BLaER1 (cell line): Measurements from ENCODE around the gene ADPRS.

Experiments
- H3K27ac ChIP-seq: shearing (Covaris generic); formaldehyde crosslinking; 2 replicates; pipeline ENCODE4 v1.8.1; 2022
- H3K27me3 ChIP-seq: shearing (Covaris generic); formaldehyde crosslinking; 2 replicates; pipeline ENCODE4 v1.8.1; 2022
- H3K36me3 ChIP-seq: shearing (Covaris generic); formaldehyde crosslinking; 2 replicates; pipeline ENCODE4 v1.8.1; 2022
- H3K4me1 ChIP-seq: shearing (Covaris generic); formaldehyde crosslinking; 2 replicates; pipeline ENCODE4 v1.8.1; 2022
- H3K4me2 ChIP-seq: shearing (Covaris generic); formaldehyde crosslinking; 2 replicates; pipeline ENCODE4 v1.8.1; 2022
- H3K4me3 ChIP-seq: shearing (Covaris generic); formaldehyde crosslinking; 2 replicates; pipeline ENCODE4 v1.8.1; 2022
- H3K9ac ChIP-seq: shearing (Covaris generic); formaldehyde crosslinking; 2 replicates; pipeline ENCODE4 v1.8.1; 2022
- H3K9me3 ChIP-seq: shearing (Covaris generic); formaldehyde crosslinking; 2 replicates; pipeline ENCODE4 v1.8.1; 2022
- H4K20me1 ChIP-seq: shearing (Covaris generic); formaldehyde crosslinking; 2 replicates; pipeline ENCODE4 v1.8.1; 2022
- Cebpa-rat ChIP-seq: shearing (Covaris generic); IDR thresholded peaks from 2 replicates; pipeline ENCODE4 v1.8.1; 2022

ADPRS gene

GRCh38 chr1:36088577-36089392, at the start of gene ADPRS:
Gene ADPRS (plus strand): TSS chr1:36088892. CDS start chr1:36088905, 13 bp downstream.
- no peaks in the 10 kb centered on the region for H3K9me3 ChIP-seq
- TF ChIP-seq Cebpa-rat = no peak
- peaks cover 92% of the 10 kb centered on the region for H3K4me1 ChIP-seq
- peak within 1 kb of the TSS; percentile 89 for H3K9ac ChIP-seq
- H3K4me3 ChIP-seq = peak within 1 kb of the TSS; percentile 91
- peaks cover 39% of the 10 kb centered on the region for H4K20me1 ChIP-seq
- peaks cover 34% of the 10 kb centered on the region for H3K36me3 ChIP-seq
- H3K27ac ChIP-seq = peak within 1 kb of the TSS; percentile 94
- H3K27me3 ChIP-seq = no peaks in the 10 kb centered on the region
- H3K4me2 ChIP-seq = peak within 1 kb of the TSS; percentile 96

GRCh38 chr1:36040238-36040637, 48.5 kb upstream of the ADPRS start:
- no peaks in the 10 kb centered on the region for H3K4me1 ChIP-seq
- no peak overlapping the region for H3K9ac ChIP-seq
- H3K27ac ChIP-seq = no peak overlapping the region
- H3K4me3 ChIP-seq = no peak overlapping the region
- H3K36me3 ChIP-seq = peaks cover 80% of the 10 kb centered on the region
- no peak for TF ChIP-seq Cebpa-rat
- H4K20me1 ChIP-seq = no peaks in the 10 kb centered on the region
- no peaks in the 10 kb centered on the region for H3K27me3 ChIP-seq
- H3K4me2 ChIP-seq = no peak overlapping the region
- H3K9me3 ChIP-seq = no peaks in the 10 kb centered on the region; the same call in 1 of the 2 replicates

- Histone ChIP-seq H4K20me1 (no peaks in the 10 kb centered on the region), H3K9ac (no peak overlapping the region), H3K36me3 (peaks cover 41% of the 10 kb centered on the region), H3K4me3 (no peak overlapping the region), H3K27ac (no peak overlapping the region), H3K9me3 (peaks cover 14% of the 10 kb centered on the region), H3K4me1 (no peaks in the 10 kb centered on the region), H3K4me2 (no peak overlapping the region), H3K27me3 (no peaks in the 10 kb centered on the region)
- TF ChIP-seq Cebpa-rat = no peak
These were observed 36.9 kb upstream of the ADPRS start for GRCh38 chr1:36051821-36052220.

GRCh38 chr1:36053978-36054377, 34.7 kb upstream of the ADPRS start:
- Histone ChIP-seq H3K9ac (no peak overlapping the region), H3K27ac (no peak overlapping the region), H3K4me3 (no peak overlapping the region), H3K4me1 (no peaks in the 10 kb centered on the region), H3K36me3 (peaks cover 19% of the 10 kb centered on the region), H4K20me1 (no peaks in the 10 kb centered on the region), H3K9me3 (no peaks in the 10 kb centered on the region), H3K27me3 (no peaks in the 10 kb centered on the region), H3K4me2 (no peak overlapping the region)
- no peak for TF ChIP-seq Cebpa-rat

- Histone ChIP-seq H3K4me1 (no peaks in the 10 kb centered on the region), H3K4me3 (no peak overlapping the region), H3K9ac (no peak overlapping the region), H4K20me1 (no peaks in the 10 kb centered on the region), H3K9me3 (no peaks in the 10 kb centered on the region), H3K27me3 (no peaks in the 10 kb centered on the region), H3K4me2 (no peak overlapping the region), H3K27ac (no peak overlapping the region), H3K36me3 (peaks cover 12% of the 10 kb centered on the region)
- TF ChIP-seq Cebpa-rat = no peak
These were observed 33.0 kb upstream of the ADPRS start for GRCh38 chr1:36055706-36056105.

GRCh38 chr1:36062315-36062714, 26.4 kb upstream of the ADPRS start:
- H3K9me3 ChIP-seq = no peaks in the 10 kb centered on the region
- H3K4me2 ChIP-seq = no peak overlapping the region
- no peak for TF ChIP-seq Cebpa-rat
- H3K4me1 ChIP-seq = no peaks in the 10 kb centered on the region
- no peaks in the 10 kb centered on the region for H3K36me3 ChIP-seq
- H3K27ac ChIP-seq = no peak overlapping the region
- no peaks in the 10 kb centered on the region for H3K27me3 ChIP-seq
- H3K9ac ChIP-seq = no peak overlapping the region
- no peaks in the 10 kb centered on the region for H4K20me1 ChIP-seq
- no peak overlapping the region for H3K4me3 ChIP-seq

- no peak overlapping the region for H3K4me2 ChIP-seq
- no peak overlapping the region for H3K4me3 ChIP-seq
- H3K27me3 ChIP-seq = no peaks in the 10 kb centered on the region
- H3K4me1 ChIP-seq = no peaks in the 10 kb centered on the region
- no peak overlapping the region for H3K27ac ChIP-seq
- H4K20me1 ChIP-seq = no peaks in the 10 kb centered on the region
- TF ChIP-seq Cebpa-rat = no peak
- no peaks in the 10 kb centered on the region for H3K9me3 ChIP-seq
- H3K36me3 ChIP-seq = no peaks in the 10 kb centered on the region
- H3K9ac ChIP-seq = no peak overlapping the region
These were observed 20.8 kb upstream of the ADPRS start for GRCh38 chr1:36067871-36068270.

GRCh38 chr1:36068866-36069265, 19.8 kb upstream of the ADPRS start:
- H3K4me1 ChIP-seq = no peaks in the 10 kb centered on the region
- no peaks in the 10 kb centered on the region for H4K20me1 ChIP-seq
- no peaks in the 10 kb centered on the region for H3K27me3 ChIP-seq
- H3K9ac ChIP-seq = no peak overlapping the region
- H3K27ac ChIP-seq = no peak overlapping the region
- H3K4me3 ChIP-seq = no peak overlapping the region
- H3K4me2 ChIP-seq = no peak overlapping the region
- no peaks in the 10 kb centered on the region for H3K9me3 ChIP-seq
- no peak for TF ChIP-seq Cebpa-rat
- no peaks in the 10 kb centered on the region for H3K36me3 ChIP-seq

- Histone ChIP-seq H3K27me3 (no peaks in the 10 kb centered on the region), H4K20me1 (no peaks in the 10 kb centered on the region), H3K27ac (no peak overlapping the region), H3K4me2 (no peak overlapping the region), H3K4me1 (no peaks in the 10 kb centered on the region), H3K9me3 (no peaks in the 10 kb centered on the region), H3K4me3 (no peak overlapping the region), H3K36me3 (no peaks in the 10 kb centered on the region), H3K9ac (no peak overlapping the region)
- TF ChIP-seq Cebpa-rat = no peak
These were observed 18.3 kb upstream of the ADPRS start for GRCh38 chr1:36070349-36070748.

- Histone ChIP-seq H3K27me3 (no peaks in the 10 kb centered on the region), H3K4me1 (peaks cover 4% of the 10 kb centered on the region), H3K4me3 (no peak overlapping the region), H4K20me1 (no peaks in the 10 kb centered on the region), H3K9me3 (no peaks in the 10 kb centered on the region), H3K27ac (no peak overlapping the region), H3K36me3 (no peaks in the 10 kb centered on the region), H3K4me2 (no peak overlapping the region), H3K9ac (no peak overlapping the region)
- TF ChIP-seq Cebpa-rat = no peak
These were observed 11.6 kb upstream of the ADPRS start for GRCh38 chr1:36076979-36077573.
